Pancreas (tissue), 10 donors: ENCODE measurements around the gene SLC22A4. TPM values are rescaled to one million over a fixed set of nuclear protein-coding genes. Genes with fewer than 3 reads are reported as not detected.
A peak's percentile ranks its signal among the peaks of the same experiment; 100 is the strongest.

Experiments
- ATAC-seq, 4 donors: fragments of 200-7000 bp; cut with Tn5 transposase; one replicate each; pipeline versions ENCODE4 v1.8.0 to v1.9.1; 2020; ENCODE audit warnings: mild to moderate bottlenecking in 4 of 4, moderate library complexity in 4 of 4
- DNase-seq, 6 donors: peaks; one replicate each; pipeline ENCODE4 v3.0.0-alpha.2; 2020
- FAIRE-seq: peaks from 2 replicates; lab custom pipeline; 2012; peaks lifted over from hg19 to GRCh38; lab: Jason Lieb, UNC
- H3K27ac ChIP-seq, 4 donors: fragments of 200-600 bp; sonication (generic); 1 replicate in 3 of 4; 2 replicates in 1 of 4; pipeline versions ENCODE4 v1.5.0 to v1.8.0; 2020
- H3K27me3 ChIP-seq, 4 donors: fragments of 200-600 bp; one replicate each; pipeline ENCODE4 v1.8.0; 2021
- H3K36me3 ChIP-seq, 3 donors: fragments of 200-600 bp; sonication (generic) in 1 of 3; one replicate each; pipeline versions ENCODE4 v1.5.0 to v1.8.0; 2020 to 2021
- H3K4me1 ChIP-seq, 3 donors: fragments of 200-600 bp; one replicate each; pipeline ENCODE4 v1.8.0; 2021
- H3K4me3 ChIP-seq, 4 donors: fragments of 200-600 bp; sonication (generic) in 2 of 4; one replicate each; pipeline versions ENCODE4 v1.5.0 to v1.8.0; 2020 to 2021
- H3K9me3 ChIP-seq, 4 donors: fragments of 200-600 bp; one replicate each; pipeline ENCODE4 v1.8.0; 2021
- CTCF ChIP-seq, 4 donors: fragments of 200-600 bp; sonication (generic) in 3 of 4; IDR thresholded peaks; one replicate each; pipeline versions ENCODE4 v1.5.0 to v1.8.0; 2021; ENCODE audit warnings: antibody characterized with exemption in 4 of 4
- WGBS, 2 donors: extraction: QIAGEN DNeasy Blood & Tissue Kit; methylation state at CpG; one replicate each; pipeline ENCODE4 v1.1.7; 2013; 5-methylcytosine and 5-hydroxymethylcytosine counted together
- intact Hi-C, 3 donors: fragments of 100-400 bp; cut with DNase I; formaldehyde crosslinking; loops; one replicate each; pipeline versions ENCODE4 v1.11.1 to v1.14.2; 2022
- polyA plus RNA-seq, 2 donors: library from polyadenylated mRNA; stranded (reverse); fragments of 200-250 nt; gene quantifications; one replicate each; pipeline ENCODE4 v1.2.3, GENCODE V29; 2013
- total RNA-seq, 6 donors: library from RNA; stranded (reverse); fragmentation: NEBNext Ultra II Directional in 4 of 6; extraction: Animal tissue kit (Norgen Biotek cat#: 25700) in 4 of 6; gene quantifications; one replicate each; pipeline versions ENCODE4 v1.2.1 to v1.2.4, GENCODE V29; 2021 to 2023
- donor health status: healthy with polysubstance abuse.
- donor health status: DM: no; HTN: no; CAD: no; lungs with moderate emphysema.
- donor health status: DM: no; HTN: no; CAD: no.
- donor health status: control.
- donor health status: control.
- donor health status: Bipolar disorder and iron deficiency.
- donor health status: DM: yes; HTN: yes; CAD: no.
- donor health status: DM: no; HTN: no; CAD: no.
- donor health status: DM: no; HTN: no; CAD: no.
- donor health status: DM: yes; HTN: yes; CAD: no.

SLC22A4 gene
- total RNA-seq (under 1 TPM; 0.08 to 0.61 (median 0.23) TPM), polyA plus RNA-seq (under 1 TPM; 0.34 to 0.92 TPM)

- peaks cover 4 to 9% (median 6%) of the 10 kb centered on the region in 3 donors for H3K4me1 ChIP-seq
- DNase-seq (peak; percentile 77 to 91 (median 84)), ATAC-seq (peak; percentile 82 to 91 (median 86)), FAIRE-seq (no peak)
- WGBS, 2 donors, result 0% methylated on average over 40 to 63 of the region's 63 CpGs
- H3K36me3 ChIP-seq, result no peaks in the 10 kb centered on the region
- H3K4me3 ChIP-seq, result peak within 1 kb of the TSS; percentile 50 to 67 (median 50)
- no peaks in the 10 kb centered on the region for H3K9me3 ChIP-seq
- no peaks in the 10 kb centered on the region for H3K27me3 ChIP-seq
- intact Hi-C loops, result no loop called here
- H3K27ac ChIP-seq, result peak within 1 kb of the TSS; percentile 81 to 90 (median 84)
- TF ChIP-seq CTCF (IDR thresholded peaks at IDR 0.05), result no peak
Observed at GRCh38 chr5:132293992-132294727, at the start of gene SLC22A4. TSS of gene SLC22A4 (plus strand) at chr5:132294394. CDS start at chr5:132294617, 223 bp downstream.

GRCh38 chr5:132245593-132245992, 48.6 kb upstream of the SLC22A4 start:
- no peaks in the 10 kb centered on the region for H3K27me3 ChIP-seq
- H3K27ac ChIP-seq, result no peak overlapping the region
- H3K4me3 ChIP-seq, result no peak overlapping the region
- 29 to 31% methylated on average over 1 of the region's 1 CpG for WGBS, 2 donors
- no peaks in the 10 kb centered on the region for H3K4me1 ChIP-seq
- ATAC-seq (no peak), DNase-seq (no peak), FAIRE-seq (no peak)
- H3K9me3 ChIP-seq, result no peaks in the 10 kb centered on the region
- no peaks in the 10 kb centered on the region for H3K36me3 ChIP-seq
- TF ChIP-seq CTCF (IDR thresholded peaks at IDR 0.05), result no peak
- intact Hi-C loops, result no loop called here

GRCh38 chr5:132246806-132247205, 47.4 kb upstream of the SLC22A4 start:
- TF ChIP-seq CTCF (IDR thresholded peaks at IDR 0.05), result no peak
- DNase-seq (no peak), ATAC-seq (no peak), FAIRE-seq (no peak)
- no peaks in the 10 kb centered on the region for H3K27me3 ChIP-seq
- H3K4me3 ChIP-seq, result no peak overlapping the region
- intact Hi-C loops, result no loop called here
- no peaks in the 10 kb centered on the region for H3K4me1 ChIP-seq
- no peaks in the 10 kb centered on the region for H3K9me3 ChIP-seq
- H3K27ac ChIP-seq, result no peak overlapping the region
- no peaks in the 10 kb centered on the region for H3K36me3 ChIP-seq

DNA sequence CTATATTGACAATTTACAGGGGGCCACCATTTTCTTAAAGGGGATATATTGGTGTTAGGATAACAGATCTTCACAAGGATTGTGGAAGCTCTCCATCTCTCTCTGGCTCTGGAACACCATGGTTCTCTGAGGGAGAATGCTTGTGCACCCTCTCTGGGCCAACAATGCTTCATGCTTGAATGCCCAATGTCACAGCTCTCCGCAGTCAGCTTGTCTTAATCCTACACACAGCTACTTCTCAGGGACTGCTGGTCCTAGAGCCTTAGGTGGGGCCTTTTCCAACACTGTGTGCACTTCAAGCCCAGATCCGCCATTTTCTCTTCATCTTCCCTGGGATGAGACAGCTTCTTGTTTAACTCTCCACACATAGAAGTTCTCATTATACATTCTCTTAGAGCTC, 43.6 kb upstream of the SLC22A4 start:
- intact Hi-C loops, result no loop called here
- Histone ChIP-seq H3K27ac (no peak overlapping the region), H3K9me3 (no peaks in the 10 kb centered on the region), H3K36me3 (no peaks in the 10 kb centered on the region), H3K4me1 (no peaks in the 10 kb centered on the region), H3K27me3 (no peaks in the 10 kb centered on the region), H3K4me3 (no peak overlapping the region)
- 92 to 95% methylated on average over 2 of the region's 2 CpGs for WGBS, 2 donors
- DNase-seq, result no peak
- FAIRE-seq, result no peak
- no peak for ATAC-seq
- TF ChIP-seq CTCF (IDR thresholded peaks at IDR 0.05), result no peak

DNA sequence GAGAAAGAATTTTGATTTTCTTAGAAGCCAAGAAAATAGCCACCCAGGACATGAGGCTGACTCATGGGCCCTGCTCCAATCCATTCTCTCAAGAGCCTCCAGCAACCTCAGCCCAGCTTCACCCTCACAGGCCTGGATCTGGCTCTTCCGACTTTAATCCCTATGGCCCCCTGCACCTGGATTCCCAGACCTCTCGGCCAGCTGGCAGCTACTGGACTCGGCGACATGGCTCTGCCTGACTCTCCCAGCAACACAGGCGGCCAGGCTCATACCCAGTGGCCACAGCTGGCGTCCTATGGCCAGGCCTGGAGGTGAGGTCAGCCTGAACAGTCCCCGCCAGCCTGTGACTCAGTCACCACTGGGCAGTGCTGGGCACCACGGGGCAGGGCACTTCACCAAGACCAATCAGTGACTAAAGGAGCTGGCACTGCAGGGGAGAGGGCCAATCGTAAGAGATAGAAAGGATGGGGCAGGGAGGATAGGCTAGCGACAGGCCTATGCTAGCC, 42.9 kb upstream of the SLC22A4 start:
- intact Hi-C loops, result no loop called here
- Histone ChIP-seq H3K9me3 (no peaks in the 10 kb centered on the region), H3K36me3 (no peaks in the 10 kb centered on the region), H3K27me3 (no peaks in the 10 kb centered on the region), H3K4me1 (no peaks in the 10 kb centered on the region), H3K4me3 (no peak overlapping the region), H3K27ac (no peak overlapping the region)
- 89 to 94% methylated on average over 10 of the region's 10 CpGs for WGBS, 2 donors
- ATAC-seq (no peak), DNase-seq (no peak), FAIRE-seq (no peak)
- TF ChIP-seq CTCF (IDR thresholded peaks at IDR 0.05), result no peak
